Upper lobe of right lung (tissue), 1 donor: ENCODE data around the gene MRPL37. TPM values are rescaled to one million over a fixed set of nuclear protein-coding genes. Genes with fewer than 3 reads are reported as not detected.
"Not testable (repeated sequence)": the region's sequence is repeated elsewhere in the genome, so short reads cannot be mapped to it uniquely, and the experiment has no call there.

Source experiments
- ATAC-seq: fragments of 200-7000 bp; cut with Tn5 transposase; one replicate; pipeline ENCODE4 v1.9.1; 2020; ENCODE audit warnings: mild to moderate bottlenecking, moderate library complexity
- DNase-seq: peaks from one replicate; pipeline ENCODE4 v3.0.0-alpha.2; 2020
- H3K27ac ChIP-seq: fragments of 200-600 bp; one replicate; pipeline ENCODE4 v1.8.0; 2022
- H3K27me3 ChIP-seq: fragments of 200-600 bp; one replicate; pipeline ENCODE4 v1.8.0; 2022; ENCODE audit warnings: mild to moderate bottlenecking
- H3K36me3 ChIP-seq: fragments of 200-600 bp; one replicate; pipeline ENCODE4 v1.8.0; 2022
- H3K4me1 ChIP-seq: fragments of 200-600 bp; one replicate; pipeline ENCODE4 v1.8.0; 2022
- H3K4me3 ChIP-seq: fragments of 200-600 bp; one replicate; pipeline ENCODE4 v1.8.0; 2022; ENCODE audit warnings: mild to moderate bottlenecking
- H3K9me3 ChIP-seq: fragments of 200-600 bp; one replicate; pipeline ENCODE4 v1.8.0; 2022
- intact Hi-C: fragments of 100-400 bp; cut with DNase I; formaldehyde crosslinking; loops from one replicate; pipeline ENCODE4 v1.11.0; 2022
- total RNA-seq: library from RNA; stranded (reverse); fragmentation: NEBNext Ultra II Directional; extraction: Animal tissue kit (Norgen Biotek cat#: 25700); gene quantifications from one replicate; pipeline ENCODE4 v1.2.1, GENCODE V29; 2021
- TF ChIP-seq, protein P1 (sequence below): fragments of 200-600 bp; IDR thresholded peaks from one replicate; pipeline ENCODE4 v1.8.0; 2022; ENCODE audit warnings: antibody characterized with exemption
- donor health status: DM: no; HTN: yes; CAD: no; lungs with severe emphysema.

Gene MRPL37
- total RNA-seq, 1 donor from 2014 or later: 41.9 TPM

GRCh38 chr1:54230507-54231339 is 30.8 kb downstream of the MRPL37 start:
- H3K4me3 ChIP-seq: no peak overlapping the region
- TF ChIP-seq, protein P1, sequence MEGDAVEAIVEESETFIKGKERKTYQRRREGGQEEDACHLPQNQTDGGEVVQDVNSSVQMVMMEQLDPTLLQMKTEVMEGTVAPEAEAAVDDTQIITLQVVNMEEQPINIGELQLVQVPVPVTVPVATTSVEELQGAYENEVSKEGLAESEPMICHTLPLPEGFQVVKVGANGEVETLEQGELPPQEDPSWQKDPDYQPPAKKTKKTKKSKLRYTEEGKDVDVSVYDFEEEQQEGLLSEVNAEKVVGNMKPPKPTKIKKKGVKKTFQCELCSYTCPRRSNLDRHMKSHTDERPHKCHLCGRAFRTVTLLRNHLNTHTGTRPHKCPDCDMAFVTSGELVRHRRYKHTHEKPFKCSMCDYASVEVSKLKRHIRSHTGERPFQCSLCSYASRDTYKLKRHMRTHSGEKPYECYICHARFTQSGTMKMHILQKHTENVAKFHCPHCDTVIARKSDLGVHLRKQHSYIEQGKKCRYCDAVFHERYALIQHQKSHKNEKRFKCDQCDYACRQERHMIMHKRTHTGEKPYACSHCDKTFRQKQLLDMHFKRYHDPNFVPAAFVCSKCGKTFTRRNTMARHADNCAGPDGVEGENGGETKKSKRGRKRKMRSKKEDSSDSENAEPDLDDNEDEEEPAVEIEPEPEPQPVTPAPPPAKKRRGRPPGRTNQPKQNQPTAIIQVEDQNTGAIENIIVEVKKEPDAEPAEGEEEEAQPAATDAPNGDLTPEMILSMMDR: no peak
- ATAC-seq (no peak), DNase-seq (no peak)
- H3K27me3 ChIP-seq: no peaks in the 10 kb centered on the region
- H3K27ac ChIP-seq: no peak overlapping the region
- H3K36me3 ChIP-seq: peaks cover 2% of the 10 kb centered on the region
- intact Hi-C loops: no loop called here
- no peaks in the 10 kb centered on the region for H3K4me1 ChIP-seq
- no peaks in the 10 kb centered on the region for H3K9me3 ChIP-seq

GRCh38 chr1:54233196-54233595 is 33.2 kb downstream of the MRPL37 start:
- H3K36me3 ChIP-seq: peaks cover 27% of the 10 kb centered on the region
- H3K27me3 ChIP-seq, H3K9me3 ChIP-seq, ATAC-seq, intact Hi-C loops, H3K4me3 ChIP-seq, H3K4me1 ChIP-seq, H3K27ac ChIP-seq, DNase-seq: not testable (repeated sequence)

DNA sequence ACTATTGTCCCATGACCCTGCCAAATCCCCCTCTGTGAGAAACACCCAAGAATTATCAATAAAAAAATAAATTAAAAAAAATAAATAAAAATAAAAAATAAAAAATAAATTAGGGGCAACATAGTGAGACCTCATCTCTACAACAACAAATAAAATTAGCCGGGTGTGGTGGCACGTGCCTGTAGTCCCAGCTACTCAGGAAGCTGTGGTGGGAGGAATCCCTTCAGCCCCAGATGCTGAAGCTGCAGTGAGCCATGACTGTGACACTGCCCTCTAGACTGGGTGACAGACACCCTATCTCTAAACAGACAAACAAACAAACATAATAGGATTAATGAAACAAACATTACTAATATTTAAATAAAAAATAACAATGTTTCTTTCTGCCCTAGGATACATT is 34.3 kb downstream of the MRPL37 start:
- ATAC-seq (no peak), DNase-seq (no peak)
- Histone ChIP-seq H3K4me3 (no peak overlapping the region), H3K27ac (no peak overlapping the region), H3K4me1 (no peaks in the 10 kb centered on the region), H3K27me3 (no peaks in the 10 kb centered on the region), H3K9me3 (no peaks in the 10 kb centered on the region), H3K36me3 (peaks cover 37% of the 10 kb centered on the region)
- TF ChIP-seq, protein P1: no peak
- intact Hi-C loops: no loop called here

- no peaks in the 10 kb centered on the region for H3K4me1 ChIP-seq
- no peak for DNase-seq
- no peak overlapping the region for H3K27ac ChIP-seq
- TF ChIP-seq, protein P1: no peak
- H3K36me3 ChIP-seq: peaks cover 56% of the 10 kb centered on the region
- no peak overlapping the region for H3K4me3 ChIP-seq
- no peaks in the 10 kb centered on the region for H3K9me3 ChIP-seq
- no peak for ATAC-seq
- intact Hi-C loops: no loop called here
- H3K27me3 ChIP-seq: no peaks in the 10 kb centered on the region
Measured at GRCh38 chr1:54237586-54237985, 37.6 kb downstream of the MRPL37 start.

- intact Hi-C loops: no loop called here
- TF ChIP-seq, protein P1: no peak
- Histone ChIP-seq H3K4me3 (no peak overlapping the region), H3K9me3 (no peaks in the 10 kb centered on the region), H3K4me1 (no peaks in the 10 kb centered on the region), H3K27me3 (no peaks in the 10 kb centered on the region), H3K36me3 (peaks cover 62% of the 10 kb centered on the region), H3K27ac (no peak overlapping the region)
- peak; percentile 88 for ATAC-seq
- peak; percentile 79 for DNase-seq
Measured at GRCh38 chr1:54238353-54239034, 38.5 kb downstream of the MRPL37 start.

DNA sequence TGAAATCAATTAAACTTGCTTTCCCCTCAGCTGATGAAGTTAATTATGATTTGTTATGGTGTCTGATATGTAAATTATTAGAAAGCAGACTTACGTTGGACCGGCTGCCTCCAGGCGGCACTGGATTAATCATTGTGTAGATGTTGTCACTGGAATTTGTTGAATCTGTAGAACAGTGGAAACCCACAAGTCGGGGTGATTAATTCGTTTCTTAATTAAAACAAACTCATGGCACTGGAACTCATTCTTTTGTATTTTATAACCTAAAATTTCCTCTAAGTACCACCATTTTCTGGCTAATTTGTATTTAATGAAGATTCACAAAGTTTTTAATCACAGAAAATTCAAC is 39.0 kb downstream of the MRPL37 start:
- H3K4me1 ChIP-seq: no peaks in the 10 kb centered on the region
- intact Hi-C loops: no loop called here
- no peak overlapping the region for H3K27ac ChIP-seq
- peaks cover 62% of the 10 kb centered on the region for H3K36me3 ChIP-seq
- no peak overlapping the region for H3K4me3 ChIP-seq
- ATAC-seq (no peak), DNase-seq (no peak)
- no peaks in the 10 kb centered on the region for H3K27me3 ChIP-seq
- TF ChIP-seq, protein P1: no peak
- H3K9me3 ChIP-seq: no peaks in the 10 kb centered on the region
